ENCODE results near the gene CDH24. TPM values are rescaled to one million over a fixed set of nuclear protein-coding genes. Genes with fewer than 3 reads are reported as not detected.

CDH24 gene
- total and polyA plus RNA-seq, 2 of the 13 experiments (the other 11 are each of a cell fraction or from before 2014, with no cell fraction given), result 0.69 to 0.99 TPM

DNA sequence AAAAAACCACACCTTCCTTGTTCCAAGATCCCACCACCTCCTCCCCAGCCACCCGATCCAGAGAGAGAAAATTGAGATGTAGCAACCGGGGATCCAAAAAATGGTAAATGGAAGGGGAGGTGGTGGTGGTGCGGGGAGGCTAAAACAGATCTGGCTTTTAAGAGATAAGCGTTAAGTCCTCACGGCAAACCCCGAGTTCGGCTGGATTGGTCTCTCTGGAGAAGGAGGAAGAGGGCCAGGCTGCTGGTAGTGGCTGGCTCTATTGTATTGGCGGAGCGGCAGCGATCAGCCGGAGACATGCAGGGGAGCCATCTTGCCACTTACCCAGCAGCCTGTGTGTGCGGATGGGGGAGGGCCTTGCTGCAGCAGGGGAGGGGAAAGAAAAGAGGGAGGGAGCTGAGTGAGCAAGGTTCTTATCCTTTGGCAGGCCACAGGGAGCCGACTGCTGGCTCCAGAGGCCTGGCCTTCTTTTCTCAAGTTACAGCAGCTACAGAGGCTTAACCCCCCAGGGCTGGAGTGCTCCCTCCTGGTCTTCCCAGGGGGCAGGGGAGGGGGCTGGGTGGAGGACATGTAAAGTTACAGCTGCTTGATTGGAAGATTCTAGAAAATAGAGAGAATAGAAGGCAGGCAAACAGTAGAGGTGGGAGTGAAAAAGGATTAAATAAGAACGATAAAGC is 14.1 kb upstream of the CDH24 start:
- Histone ChIP-seq H2AFZ (ENCODE audit: low read length) (no peak overlapping the region), H3K9ac (ENCODE audit: insufficient read depth, low read depth, low read length) (peak overlapping the region; percentile 89), H4K20me1 (ENCODE audit: insufficient read depth, low read length) (peaks cover 12% of the 10 kb centered on the region), H3K79me2 (ENCODE audit: insufficient read depth, low read length) (peaks cover 41% of the 10 kb centered on the region), H3K27me3 (ENCODE audit: control insufficient read depth in 1 of 2, insufficient read depth in 2 of 2, low read length in 2 of 2) (no peaks in the 10 kb centered on the region; a peak in 1 of 5 replicates), H3K27ac (ENCODE audit: extremely low read length, insufficient read depth, low read length) (peak overlapping the region; percentile 69), H3K36me3 (replicated peaks in 1 of 2; ENCODE audit: control insufficient read depth in 1 of 2, insufficient read depth in 2 of 2, low read length in 2 of 2) (peaks cover 42 to 72% of the 10 kb centered on the region in 2 experiments), H3K4me1 (ENCODE audit: insufficient read depth, low read length) (peaks cover 42% of the 10 kb centered on the region), H3K9me3 (ENCODE audit: low read length) (no peaks in the 10 kb centered on the region), H3K4me3 (replicated peaks in 1 of 3; ENCODE audit: insufficient read depth in 1 of 3, low read depth in 2 of 3, low read length in 3 of 3) (peak overlapping the region; percentile 85 to 91 (median 86)), H3K4me2 (ENCODE audit: low read depth, low read length) (peak overlapping the region; percentile 97)
- WGBS (ENCODE audit: low lambda C conversion rate), result 6% methylated on average over 14 of the region's 14 CpGs
- peak; percentile 95 for ATAC-seq
- POLR2A ChIA-PET, result interaction anchor here (0.6 to 5.6 kb wide), 42 partner anchors 10 to 1171 kb away, joined by 3 to 146 read pairs (median 4); partner anchors contain the start of genes ACIN1, AJUBA, BCL2L2 and C14orf119
- DNase-seq (ENCODE audit: low spot score), result peak; percentile 94
- in situ Hi-C loops (cut with HindIII; ENCODE audit: extremely low pct_ligation_motif_present, low pct_unique_long_range_greater_than_20kb) (no loop called here), intact Hi-C loops (cut with micrococcal nuclease; ENCODE audit: unreplicated experiment) (loop anchor here (1.0 kb wide), 1 partner anchor 23 kb away; no protein-coding TSS in a partner anchor)
- FAIRE-seq, result peak; percentile 95
- CTCF ChIA-PET (ENCODE audit: low intra/inter-chr PET ratio, low total read pairs), result interaction anchor here (0.9 to 4.5 kb wide), 4 partner anchors 13 to 116 kb away, joined by 3 to 34 read pairs (median 3); partner anchors contain the start of gene CEBPE
- BruUV-seq (replicated peaks), result no TSS peak
- TF ChIP-seq ZNF441 (CRISPR knock-in tag; IDR thresholded peaks at IDR 0.05; ENCODE audit: borderline replicate concordance) (peak; percentile 90), SMAD3 (CRISPR knock-in tag; IDR thresholded peaks at IDR 0.05) (peak; percentile 90), ZNF33B (CRISPR knock-in tag; IDR thresholded peaks at IDR 0.05) (peak; percentile 75), ZNF644 (CRISPR knock-in tag; IDR thresholded peaks at IDR 0.05; ENCODE audit: low read depth) (peak; percentile 94), TBL1XR1 (IDR thresholded peaks at IDR 0.05; ENCODE audit: borderline replicate concordance, low read length, partially characterized antibody) (peak; percentile 46)
- TF ChIP-seq, protein P1, sequence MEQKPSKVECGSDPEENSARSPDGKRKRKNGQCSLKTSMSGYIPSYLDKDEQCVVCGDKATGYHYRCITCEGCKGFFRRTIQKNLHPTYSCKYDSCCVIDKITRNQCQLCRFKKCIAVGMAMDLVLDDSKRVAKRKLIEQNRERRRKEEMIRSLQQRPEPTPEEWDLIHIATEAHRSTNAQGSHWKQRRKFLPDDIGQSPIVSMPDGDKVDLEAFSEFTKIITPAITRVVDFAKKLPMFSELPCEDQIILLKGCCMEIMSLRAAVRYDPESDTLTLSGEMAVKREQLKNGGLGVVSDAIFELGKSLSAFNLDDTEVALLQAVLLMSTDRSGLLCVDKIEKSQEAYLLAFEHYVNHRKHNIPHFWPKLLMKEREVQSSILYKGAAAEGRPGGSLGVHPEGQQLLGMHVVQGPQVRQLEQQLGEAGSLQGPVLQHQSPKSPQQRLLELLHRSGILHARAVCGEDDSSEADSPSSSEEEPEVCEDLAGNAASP (CRISPR knock-in tag; IDR thresholded peaks at IDR 0.05; ENCODE audit: borderline replicate concordance), result peak; percentile 63; the same call in 1 of the 2 replicates
- TF ChIP-seq, protein P2, sequence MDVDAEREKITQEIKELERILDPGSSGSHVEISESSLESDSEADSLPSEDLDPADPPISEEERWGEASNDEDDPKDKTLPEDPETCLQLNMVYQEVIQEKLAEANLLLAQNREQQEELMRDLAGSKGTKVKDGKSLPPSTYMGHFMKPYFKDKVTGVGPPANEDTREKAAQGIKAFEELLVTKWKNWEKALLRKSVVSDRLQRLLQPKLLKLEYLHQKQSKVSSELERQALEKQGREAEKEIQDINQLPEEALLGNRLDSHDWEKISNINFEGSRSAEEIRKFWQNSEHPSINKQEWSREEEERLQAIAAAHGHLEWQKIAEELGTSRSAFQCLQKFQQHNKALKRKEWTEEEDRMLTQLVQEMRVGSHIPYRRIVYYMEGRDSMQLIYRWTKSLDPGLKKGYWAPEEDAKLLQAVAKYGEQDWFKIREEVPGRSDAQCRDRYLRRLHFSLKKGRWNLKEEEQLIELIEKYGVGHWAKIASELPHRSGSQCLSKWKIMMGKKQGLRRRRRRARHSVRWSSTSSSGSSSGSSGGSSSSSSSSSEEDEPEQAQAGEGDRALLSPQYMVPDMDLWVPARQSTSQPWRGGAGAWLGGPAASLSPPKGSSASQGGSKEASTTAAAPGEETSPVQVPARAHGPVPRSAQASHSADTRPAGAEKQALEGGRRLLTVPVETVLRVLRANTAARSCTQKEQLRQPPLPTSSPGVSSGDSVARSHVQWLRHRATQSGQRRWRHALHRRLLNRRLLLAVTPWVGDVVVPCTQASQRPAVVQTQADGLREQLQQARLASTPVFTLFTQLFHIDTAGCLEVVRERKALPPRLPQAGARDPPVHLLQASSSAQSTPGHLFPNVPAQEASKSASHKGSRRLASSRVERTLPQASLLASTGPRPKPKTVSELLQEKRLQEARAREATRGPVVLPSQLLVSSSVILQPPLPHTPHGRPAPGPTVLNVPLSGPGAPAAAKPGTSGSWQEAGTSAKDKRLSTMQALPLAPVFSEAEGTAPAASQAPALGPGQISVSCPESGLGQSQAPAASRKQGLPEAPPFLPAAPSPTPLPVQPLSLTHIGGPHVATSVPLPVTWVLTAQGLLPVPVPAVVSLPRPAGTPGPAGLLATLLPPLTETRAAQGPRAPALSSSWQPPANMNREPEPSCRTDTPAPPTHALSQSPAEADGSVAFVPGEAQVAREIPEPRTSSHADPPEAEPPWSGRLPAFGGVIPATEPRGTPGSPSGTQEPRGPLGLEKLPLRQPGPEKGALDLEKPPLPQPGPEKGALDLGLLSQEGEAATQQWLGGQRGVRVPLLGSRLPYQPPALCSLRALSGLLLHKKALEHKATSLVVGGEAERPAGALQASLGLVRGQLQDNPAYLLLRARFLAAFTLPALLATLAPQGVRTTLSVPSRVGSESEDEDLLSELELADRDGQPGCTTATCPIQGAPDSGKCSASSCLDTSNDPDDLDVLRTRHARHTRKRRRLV (CRISPR knock-in tag; IDR thresholded peaks at IDR 0.05), result peak; percentile 80; the same call in 1 of the 2 replicates
- TF ChIP-seq, protein P3, sequence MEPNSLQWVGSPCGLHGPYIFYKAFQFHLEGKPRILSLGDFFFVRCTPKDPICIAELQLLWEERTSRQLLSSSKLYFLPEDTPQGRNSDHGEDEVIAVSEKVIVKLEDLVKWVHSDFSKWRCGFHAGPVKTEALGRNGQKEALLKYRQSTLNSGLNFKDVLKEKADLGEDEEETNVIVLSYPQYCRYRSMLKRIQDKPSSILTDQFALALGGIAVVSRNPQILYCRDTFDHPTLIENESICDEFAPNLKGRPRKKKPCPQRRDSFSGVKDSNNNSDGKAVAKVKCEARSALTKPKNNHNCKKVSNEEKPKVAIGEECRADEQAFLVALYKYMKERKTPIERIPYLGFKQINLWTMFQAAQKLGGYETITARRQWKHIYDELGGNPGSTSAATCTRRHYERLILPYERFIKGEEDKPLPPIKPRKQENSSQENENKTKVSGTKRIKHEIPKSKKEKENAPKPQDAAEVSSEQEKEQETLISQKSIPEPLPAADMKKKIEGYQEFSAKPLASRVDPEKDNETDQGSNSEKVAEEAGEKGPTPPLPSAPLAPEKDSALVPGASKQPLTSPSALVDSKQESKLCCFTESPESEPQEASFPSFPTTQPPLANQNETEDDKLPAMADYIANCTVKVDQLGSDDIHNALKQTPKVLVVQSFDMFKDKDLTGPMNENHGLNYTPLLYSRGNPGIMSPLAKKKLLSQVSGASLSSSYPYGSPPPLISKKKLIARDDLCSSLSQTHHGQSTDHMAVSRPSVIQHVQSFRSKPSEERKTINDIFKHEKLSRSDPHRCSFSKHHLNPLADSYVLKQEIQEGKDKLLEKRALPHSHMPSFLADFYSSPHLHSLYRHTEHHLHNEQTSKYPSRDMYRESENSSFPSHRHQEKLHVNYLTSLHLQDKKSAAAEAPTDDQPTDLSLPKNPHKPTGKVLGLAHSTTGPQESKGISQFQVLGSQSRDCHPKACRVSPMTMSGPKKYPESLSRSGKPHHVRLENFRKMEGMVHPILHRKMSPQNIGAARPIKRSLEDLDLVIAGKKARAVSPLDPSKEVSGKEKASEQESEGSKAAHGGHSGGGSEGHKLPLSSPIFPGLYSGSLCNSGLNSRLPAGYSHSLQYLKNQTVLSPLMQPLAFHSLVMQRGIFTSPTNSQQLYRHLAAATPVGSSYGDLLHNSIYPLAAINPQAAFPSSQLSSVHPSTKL (CRISPR knock-in tag; IDR thresholded peaks at IDR 0.05), result peak; percentile 72
- TF ChIP-seq, protein P4, sequence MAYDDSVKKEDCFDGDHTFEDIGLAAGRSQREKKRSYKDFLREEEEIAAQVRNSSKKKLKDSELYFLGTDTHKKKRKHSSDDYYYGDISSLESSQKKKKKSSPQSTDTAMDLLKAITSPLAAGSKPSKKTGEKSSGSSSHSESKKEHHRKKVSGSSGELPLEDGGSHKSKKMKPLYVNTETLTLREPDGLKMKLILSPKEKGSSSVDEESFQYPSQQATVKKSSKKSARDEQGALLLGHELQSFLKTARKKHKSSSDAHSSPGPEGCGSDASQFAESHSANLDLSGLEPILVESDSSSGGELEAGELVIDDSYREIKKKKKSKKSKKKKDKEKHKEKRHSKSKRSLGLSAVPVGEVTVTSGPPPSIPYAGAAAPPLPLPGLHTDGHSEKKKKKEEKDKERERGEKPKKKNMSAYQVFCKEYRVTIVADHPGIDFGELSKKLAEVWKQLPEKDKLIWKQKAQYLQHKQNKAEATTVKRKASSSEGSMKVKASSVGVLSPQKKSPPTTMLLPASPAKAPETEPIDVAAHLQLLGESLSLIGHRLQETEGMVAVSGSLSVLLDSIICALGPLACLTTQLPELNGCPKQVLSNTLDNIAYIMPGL (CRISPR knock-in tag; IDR thresholded peaks at IDR 0.05; ENCODE audit: borderline replicate concordance in 1 of 2, low read depth in 1 of 2), result peak; percentile 91 to 99
